Measurements from ENCODE around the gene TNNT1. TPM values are rescaled to one million over a fixed set of nuclear protein-coding genes. Genes with fewer than 3 reads are reported as not detected.

The TNNT1 gene
- total and polyA plus RNA-seq, 9 donors = 1.3 to 3.6 (median 2.7) TPM; not detected in 4

DNA sequence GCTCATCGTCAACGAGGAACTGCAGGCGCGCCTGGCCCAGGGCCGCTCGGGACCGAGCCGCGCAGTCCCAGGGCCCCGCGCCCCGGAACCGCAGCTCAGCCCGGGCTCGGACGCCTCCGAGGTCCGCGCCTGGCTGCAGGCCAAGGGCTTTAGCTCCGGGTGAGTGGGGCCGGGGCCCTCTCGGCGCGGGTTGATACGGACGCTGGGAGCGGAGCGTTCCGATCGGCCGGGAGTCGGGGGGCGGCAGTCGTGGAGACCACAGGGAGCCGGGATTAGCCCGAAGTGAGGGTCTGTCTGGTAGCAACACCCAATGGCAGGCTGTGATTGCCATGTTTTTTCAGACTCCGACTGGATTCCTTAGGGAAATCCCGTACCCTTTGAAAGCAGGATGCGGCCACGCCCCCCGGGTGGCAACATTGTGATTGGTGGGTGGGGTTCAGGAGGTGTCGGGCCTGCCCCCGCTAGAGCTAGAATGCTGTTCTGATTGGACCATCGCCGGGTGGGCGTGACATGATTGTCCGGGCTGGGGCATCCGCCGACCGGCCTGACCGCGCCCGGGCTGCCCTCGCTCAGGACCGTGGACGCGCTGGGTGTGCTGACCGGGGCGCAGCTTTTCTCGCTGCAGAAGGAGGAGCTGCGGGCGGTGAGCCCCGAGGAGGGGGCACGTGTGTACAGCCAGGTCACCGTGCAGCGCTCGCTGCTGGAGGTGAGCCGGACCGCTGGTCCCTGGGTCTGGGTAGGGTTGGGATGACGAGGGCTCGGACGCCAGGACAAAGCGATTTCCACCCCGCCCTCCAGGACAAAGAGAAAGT lies 62.1 kb downstream of the TNNT1 start:
- peak; percentile 92 to 95 (median 92) for DNase-seq
- intact Hi-C loops (cut with DNase I) = no loop called here
- peaks cover 7% of the 10 kb centered on the region for H3K4me1 ChIP-seq (ENCODE audit: insufficient read depth)
- WGBS, 3 donors = 0 to 1% (median 1%) methylated on average over 66 to 74 of the region's 74 CpGs
- H3K27ac ChIP-seq = no peak overlapping the region
- peaks cover 0 to 4% of the 10 kb centered on the region in 2 donors for H3K9me3 ChIP-seq
- no peaks in the 10 kb centered on the region for H3K36me3 ChIP-seq
- peaks cover 6% of the 10 kb centered on the region for H3K27me3 ChIP-seq
- peak overlapping the region; percentile 29 for H3K4me3 ChIP-seq
- TF ChIP-seq, protein P1, sequence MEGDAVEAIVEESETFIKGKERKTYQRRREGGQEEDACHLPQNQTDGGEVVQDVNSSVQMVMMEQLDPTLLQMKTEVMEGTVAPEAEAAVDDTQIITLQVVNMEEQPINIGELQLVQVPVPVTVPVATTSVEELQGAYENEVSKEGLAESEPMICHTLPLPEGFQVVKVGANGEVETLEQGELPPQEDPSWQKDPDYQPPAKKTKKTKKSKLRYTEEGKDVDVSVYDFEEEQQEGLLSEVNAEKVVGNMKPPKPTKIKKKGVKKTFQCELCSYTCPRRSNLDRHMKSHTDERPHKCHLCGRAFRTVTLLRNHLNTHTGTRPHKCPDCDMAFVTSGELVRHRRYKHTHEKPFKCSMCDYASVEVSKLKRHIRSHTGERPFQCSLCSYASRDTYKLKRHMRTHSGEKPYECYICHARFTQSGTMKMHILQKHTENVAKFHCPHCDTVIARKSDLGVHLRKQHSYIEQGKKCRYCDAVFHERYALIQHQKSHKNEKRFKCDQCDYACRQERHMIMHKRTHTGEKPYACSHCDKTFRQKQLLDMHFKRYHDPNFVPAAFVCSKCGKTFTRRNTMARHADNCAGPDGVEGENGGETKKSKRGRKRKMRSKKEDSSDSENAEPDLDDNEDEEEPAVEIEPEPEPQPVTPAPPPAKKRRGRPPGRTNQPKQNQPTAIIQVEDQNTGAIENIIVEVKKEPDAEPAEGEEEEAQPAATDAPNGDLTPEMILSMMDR (IDR thresholded peaks at IDR 0.05) = no peak
- no peak for TF ChIP-seq EP300 (IDR thresholded peaks at IDR 0.05)
- no peak for TF ChIP-seq POLR2A (IDR thresholded peaks at IDR 0.05)

DNA sequence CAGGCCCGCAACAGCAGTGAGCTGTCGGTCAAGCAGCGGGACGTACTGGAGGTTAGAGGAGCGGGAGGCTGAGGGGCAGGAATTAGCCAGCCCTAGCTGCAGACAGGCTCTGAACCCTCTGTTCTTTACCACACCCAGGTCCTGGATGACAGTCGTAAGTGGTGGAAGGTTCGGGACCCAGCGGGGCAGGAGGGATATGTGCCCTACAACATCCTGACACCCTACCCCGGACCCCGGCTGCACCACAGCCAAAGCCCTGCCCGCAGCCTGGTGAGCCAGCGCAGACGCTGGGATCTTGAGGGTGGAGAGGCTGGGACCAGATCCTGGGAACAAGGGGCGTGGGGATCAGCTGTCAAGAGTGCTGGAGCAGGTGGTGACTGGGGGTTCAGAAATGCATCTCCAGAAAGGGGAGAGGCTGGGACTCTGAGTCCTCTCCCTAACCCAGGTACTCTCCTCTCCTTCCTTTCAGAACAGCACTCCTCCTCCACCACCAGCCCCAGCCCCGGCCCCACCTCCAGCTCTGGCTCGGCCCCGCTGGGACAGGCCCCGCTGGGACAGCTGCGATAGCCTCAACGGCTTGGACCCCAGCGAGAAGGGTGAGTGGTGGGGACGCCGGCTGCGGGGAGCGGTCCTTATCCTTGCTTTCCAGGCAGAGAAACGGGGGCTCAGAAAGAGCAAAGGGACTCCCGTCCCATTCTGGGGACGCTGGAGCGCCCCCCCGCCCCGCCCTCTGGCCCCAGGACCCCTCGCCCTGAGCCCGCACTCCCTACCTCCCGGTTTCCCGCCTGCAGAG lies 62.9 kb downstream of the TNNT1 start:
- TF ChIP-seq POLR2A (IDR thresholded peaks at IDR 0.05) (no peak), EP300 (IDR thresholded peaks at IDR 0.05) (no peak)
- TF ChIP-seq, protein P1 (IDR thresholded peaks at IDR 0.05) = no peak
- DNase-seq = peak in 1 of 5 donors; percentile 37
- WGBS, 3 donors = 20 to 26% (median 24%) methylated on average over 34 to 35 of the region's 35 CpGs
- H3K27ac ChIP-seq = no peak overlapping the region
- intact Hi-C loops (cut with DNase I) = no loop called here
- peaks cover 9% of the 10 kb centered on the region for H3K4me1 ChIP-seq (ENCODE audit: insufficient read depth)
- peak overlapping the region; percentile 29 for H3K4me3 ChIP-seq
- H3K27me3 ChIP-seq = peaks cover 6% of the 10 kb centered on the region
- no peaks in the 10 kb centered on the region for H3K36me3 ChIP-seq
- peaks cover 0 to 4% of the 10 kb centered on the region in 2 donors for H3K9me3 ChIP-seq

DNA sequence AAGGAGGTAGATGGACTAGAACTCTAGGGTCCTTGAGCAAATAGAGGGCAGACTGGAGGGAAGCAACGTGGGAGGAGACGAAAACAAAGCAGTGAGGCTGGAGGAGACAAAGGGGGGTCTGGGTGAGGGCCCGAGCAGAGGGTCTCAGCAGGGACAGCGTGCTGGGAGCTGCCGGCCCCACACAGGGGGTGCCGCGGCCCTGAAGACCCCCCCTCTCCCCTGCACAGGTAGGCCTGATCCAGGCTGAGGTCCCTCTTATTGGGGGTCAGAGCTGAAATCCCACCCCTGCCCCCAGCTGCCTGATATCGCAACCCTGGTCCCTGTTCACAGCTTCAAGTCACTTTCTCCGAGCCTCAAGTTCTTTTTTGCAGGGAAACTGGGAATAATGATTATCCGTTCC lies 64.6 kb downstream of the TNNT1 start:
- no peak for DNase-seq
- intact Hi-C loops (cut with DNase I) = no loop called here
- no peak overlapping the region for H3K4me3 ChIP-seq
- H3K36me3 ChIP-seq = no peaks in the 10 kb centered on the region
- H3K4me1 ChIP-seq (ENCODE audit: insufficient read depth) = peaks cover 16% of the 10 kb centered on the region
- H3K27me3 ChIP-seq = peaks cover 11% of the 10 kb centered on the region
- peaks cover 0 to 4% of the 10 kb centered on the region in 2 donors for H3K9me3 ChIP-seq
- H3K27ac ChIP-seq = no peak overlapping the region
- TF ChIP-seq EP300 (IDR thresholded peaks at IDR 0.05) = no peak
- TF ChIP-seq, protein P1 (IDR thresholded peaks at IDR 0.05) = no peak
- TF ChIP-seq POLR2A (IDR thresholded peaks at IDR 0.05) = no peak
- WGBS, 3 donors = 61 to 65% (median 64%) methylated on average over 10 of the region's 10 CpGs

DNA sequence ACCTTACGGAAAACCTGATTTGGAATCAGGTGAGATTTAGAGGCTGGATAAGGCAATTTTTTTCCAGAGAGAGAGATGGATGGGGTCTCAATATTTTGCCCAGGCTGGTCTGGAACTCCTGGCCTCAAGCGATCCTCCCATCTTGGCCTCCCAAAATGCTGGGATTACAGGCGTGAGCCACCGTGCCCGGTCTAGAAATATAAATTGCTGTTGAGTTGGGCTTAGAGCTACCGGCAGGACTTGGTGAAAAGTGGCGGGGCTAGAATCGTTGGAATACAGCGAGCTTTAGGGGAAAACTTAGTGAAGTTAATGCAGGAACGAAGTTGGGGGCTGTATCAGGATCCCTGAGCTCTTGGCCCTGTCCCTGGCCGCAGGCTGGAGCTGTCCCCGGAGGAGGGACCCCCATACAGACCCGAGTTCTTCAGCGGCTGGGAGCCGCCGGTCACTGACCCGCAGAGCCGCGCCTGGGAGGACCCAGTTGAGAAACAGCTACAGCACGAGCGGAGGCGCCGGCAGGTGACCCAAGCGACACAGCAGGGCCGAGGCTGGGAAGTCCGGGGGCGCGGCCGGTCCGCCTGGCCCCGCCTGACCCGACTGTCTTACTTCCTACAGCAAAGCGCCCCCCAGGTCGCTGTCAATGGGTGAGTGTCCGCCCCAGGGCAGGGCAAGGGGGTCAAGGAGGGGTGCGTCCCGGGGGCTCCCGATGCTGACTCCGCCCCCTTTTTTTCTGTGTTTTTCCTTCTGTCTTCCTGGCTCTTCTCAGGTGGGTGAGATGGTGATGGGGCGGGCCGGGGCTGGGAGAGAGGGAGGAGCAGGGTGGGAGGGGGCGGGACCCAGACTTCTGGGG lies 65.8 kb downstream of the TNNT1 start:
- DNase-seq = no peak
- Histone ChIP-seq H3K4me3 (no peak overlapping the region), H3K36me3 (no peaks in the 10 kb centered on the region), H3K4me1 (ENCODE audit: insufficient read depth) (peaks cover 16% of the 10 kb centered on the region), H3K9me3 (peaks cover 0 to 4% of the 10 kb centered on the region in 2 donors), H3K27me3 (peaks cover 11% of the 10 kb centered on the region), H3K27ac (no peak overlapping the region)
- TF ChIP-seq EP300 (IDR thresholded peaks at IDR 0.05) = no peak
- TF ChIP-seq, protein P1 (IDR thresholded peaks at IDR 0.05) = no peak
- TF ChIP-seq POLR2A (IDR thresholded peaks at IDR 0.05) = no peak
- WGBS, 3 donors = 30 to 42% (median 42%) methylated on average over 42 of the region's 42 CpGs
- intact Hi-C loops (cut with DNase I) = no loop called here
